Measurements from ENCODE around the gene RNF224.

The RNF224 gene

GRCh38 chr9:137192448-137192780 is 34.9 kb upstream of the RNF224 start:
- DNase-seq (ENCODE audit: low read depth) = no peak

DNA sequence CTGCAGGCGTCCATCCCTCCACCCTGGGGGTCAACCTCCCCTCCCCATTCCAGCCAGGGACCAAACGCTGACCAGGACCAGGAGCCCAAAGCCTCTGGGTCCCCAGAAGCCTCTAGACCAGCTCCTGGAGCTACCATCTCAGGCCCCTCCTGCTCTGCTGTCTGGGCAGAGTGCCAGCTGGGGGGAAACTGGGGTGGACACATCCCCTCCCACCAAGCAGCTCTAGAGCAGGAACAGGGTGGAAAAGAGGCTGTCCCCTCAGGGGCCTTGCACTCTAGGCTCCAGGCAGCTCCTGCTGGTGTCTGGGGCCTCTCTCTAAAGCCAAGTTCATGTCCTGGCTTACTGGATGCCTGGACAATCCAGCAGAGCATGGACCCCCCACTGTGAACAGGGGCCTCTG is 34.4 kb upstream of the RNF224 start:
- DNase-seq (ENCODE audit: low read depth) = no peak

- DNase-seq (ENCODE audit: low read depth) = no peak
Observed at GRCh38 chr9:137193771-137194170, 33.5 kb upstream of the RNF224 start.

DNA sequence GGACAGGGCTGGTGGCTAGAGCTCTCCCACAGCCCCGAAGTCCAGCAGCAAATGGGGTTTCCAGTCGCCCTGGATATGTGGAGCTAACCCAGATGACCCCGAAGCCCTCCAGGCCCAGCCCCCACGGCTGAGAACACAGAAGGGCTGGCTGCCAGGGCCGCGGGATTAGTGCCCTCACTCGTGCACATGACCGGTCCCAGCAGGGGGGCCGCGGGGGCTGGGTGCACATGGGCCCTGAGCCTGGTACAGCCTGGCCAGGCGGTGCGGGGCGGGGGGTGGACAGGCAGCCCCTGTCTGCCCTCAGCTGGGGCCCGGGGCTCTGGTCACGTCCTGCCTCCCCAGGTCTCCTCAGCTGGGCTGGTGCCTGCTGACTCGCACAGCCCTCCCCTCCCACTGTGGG is 32.9 kb upstream of the RNF224 start:
- DNase-seq (ENCODE audit: low read depth) = no peak

- DNase-seq (ENCODE audit: low read depth) = no peak
Observed at GRCh38 chr9:137194909-137195308, 32.4 kb upstream of the RNF224 start.

GRCh38 chr9:137195525-137196220 is 31.6 kb upstream of the RNF224 start:
- DNase-seq (ENCODE audit: low read depth) = no peak

DNA sequence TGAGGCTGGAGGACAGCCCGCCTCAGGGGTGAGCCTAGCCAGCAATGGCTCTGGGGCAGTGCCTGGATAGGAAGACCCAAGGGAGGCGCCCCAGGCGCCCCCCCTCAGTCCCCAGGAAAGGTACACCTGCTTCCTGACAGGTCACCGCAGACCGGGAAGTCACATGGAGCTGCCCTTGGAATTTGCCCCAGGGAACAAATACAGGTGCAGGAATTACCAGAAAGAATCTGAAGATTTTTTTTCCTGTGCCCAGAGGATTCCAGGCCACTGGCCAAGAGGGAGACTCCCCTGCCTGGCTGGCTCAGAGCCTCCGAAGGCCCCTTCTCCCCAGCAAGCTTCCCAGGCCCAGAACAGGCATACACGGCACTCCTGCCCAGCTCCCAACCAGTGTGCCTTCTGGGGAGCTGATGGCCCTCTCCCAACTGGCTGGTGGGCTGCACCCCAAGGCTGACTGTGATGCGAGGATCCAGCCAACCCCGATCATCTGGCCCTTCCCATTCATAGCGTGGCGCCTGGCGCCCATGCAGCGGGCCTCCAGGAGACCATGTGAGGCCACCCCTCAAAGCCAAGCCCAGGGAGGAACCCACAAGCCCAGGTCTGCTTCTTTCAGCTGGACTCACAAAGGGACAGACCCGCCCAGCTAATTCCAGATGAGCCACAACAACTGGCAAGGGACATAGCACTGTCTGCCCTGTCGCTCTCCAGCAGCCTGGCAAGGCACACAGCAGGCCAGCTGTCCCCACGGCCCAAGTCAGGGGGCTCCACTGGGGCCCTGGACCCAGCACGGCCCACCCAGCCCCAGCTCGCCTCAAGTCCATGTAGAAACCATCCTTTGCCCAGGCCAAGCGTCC is 29.0 kb upstream of the RNF224 start:
- DNase-seq (ENCODE audit: low read depth) = no peak

- no peak for DNase-seq (ENCODE audit: low read depth)
Observed at GRCh38 chr9:137198902-137199283, 28.4 kb upstream of the RNF224 start.

DNA sequence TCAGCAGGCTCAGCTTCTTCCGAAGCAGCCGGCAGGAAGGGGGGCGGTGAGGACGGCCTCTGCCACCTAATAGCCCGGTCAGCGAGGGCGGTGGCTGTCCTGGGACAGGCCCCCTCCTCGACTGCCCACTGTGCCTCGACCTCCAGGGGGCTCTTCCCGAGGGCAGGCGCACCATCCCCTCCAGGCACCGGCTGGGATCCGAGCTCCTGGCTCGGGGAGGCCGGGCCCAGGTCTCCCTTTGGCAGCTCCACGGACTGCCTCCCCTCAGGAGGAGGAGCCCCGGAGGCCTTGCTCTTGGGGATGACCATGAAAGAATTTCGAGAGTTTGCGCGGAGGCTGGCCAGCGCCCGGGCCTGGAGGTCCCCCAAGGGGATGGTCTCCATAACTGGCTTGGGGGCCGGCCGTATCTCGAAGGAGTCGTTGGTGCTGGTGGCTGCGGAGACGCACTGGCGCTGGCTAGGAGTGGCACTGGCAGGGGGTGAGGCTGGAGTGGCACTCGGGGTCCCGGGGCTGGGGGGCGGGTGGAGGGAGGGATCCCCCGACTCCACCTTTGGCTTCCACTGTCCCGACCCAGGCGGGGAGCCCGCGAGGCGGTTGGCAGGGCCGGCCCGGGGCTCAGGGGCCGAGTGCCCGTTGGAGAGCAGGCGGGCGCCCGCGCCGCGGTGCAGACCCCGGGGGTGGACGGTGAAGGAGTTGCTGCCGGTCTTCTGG is 27.7 kb upstream of the RNF224 start:
- DNase-seq (ENCODE audit: low read depth) = no peak

GRCh38 chr9:137200311-137201204 is 26.7 kb upstream of the RNF224 start, which contains the start of gene TPRN:
TPRN (minus strand) TSS chr9:137200741; CDS start chr9:137200711, 30 bp downstream.
- peak; percentile 96 for DNase-seq (ENCODE audit: low read depth)

GRCh38 chr9:137201205-137201868 is 26.0 kb upstream of the RNF224 start:
- no peak for DNase-seq (ENCODE audit: low read depth)

DNA sequence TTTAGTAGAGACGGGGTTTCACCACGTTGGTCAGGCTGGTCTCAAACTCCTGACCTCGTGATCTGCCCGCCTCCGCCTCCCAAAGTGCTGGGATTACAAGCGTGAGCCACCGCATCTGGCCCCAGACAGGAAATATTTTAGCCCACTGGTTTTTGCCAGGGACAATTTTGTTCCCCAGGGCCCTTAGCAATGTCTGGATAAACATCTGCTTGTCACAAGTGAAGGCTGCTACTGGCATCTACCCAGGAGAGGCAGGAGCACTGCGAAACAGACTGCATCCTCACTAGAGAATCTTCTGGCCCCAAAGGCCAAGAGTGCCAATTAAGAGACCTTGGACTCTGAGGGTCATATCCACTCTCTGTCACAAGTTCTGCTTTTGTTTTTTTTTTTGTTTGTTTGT is 24.3 kb upstream of the RNF224 start:
- DNase-seq (ENCODE audit: low read depth) = no peak

GRCh38 chr9:137204731-137205125 is 22.6 kb upstream of the RNF224 start:
- no peak for DNase-seq (ENCODE audit: low read depth)

DNA sequence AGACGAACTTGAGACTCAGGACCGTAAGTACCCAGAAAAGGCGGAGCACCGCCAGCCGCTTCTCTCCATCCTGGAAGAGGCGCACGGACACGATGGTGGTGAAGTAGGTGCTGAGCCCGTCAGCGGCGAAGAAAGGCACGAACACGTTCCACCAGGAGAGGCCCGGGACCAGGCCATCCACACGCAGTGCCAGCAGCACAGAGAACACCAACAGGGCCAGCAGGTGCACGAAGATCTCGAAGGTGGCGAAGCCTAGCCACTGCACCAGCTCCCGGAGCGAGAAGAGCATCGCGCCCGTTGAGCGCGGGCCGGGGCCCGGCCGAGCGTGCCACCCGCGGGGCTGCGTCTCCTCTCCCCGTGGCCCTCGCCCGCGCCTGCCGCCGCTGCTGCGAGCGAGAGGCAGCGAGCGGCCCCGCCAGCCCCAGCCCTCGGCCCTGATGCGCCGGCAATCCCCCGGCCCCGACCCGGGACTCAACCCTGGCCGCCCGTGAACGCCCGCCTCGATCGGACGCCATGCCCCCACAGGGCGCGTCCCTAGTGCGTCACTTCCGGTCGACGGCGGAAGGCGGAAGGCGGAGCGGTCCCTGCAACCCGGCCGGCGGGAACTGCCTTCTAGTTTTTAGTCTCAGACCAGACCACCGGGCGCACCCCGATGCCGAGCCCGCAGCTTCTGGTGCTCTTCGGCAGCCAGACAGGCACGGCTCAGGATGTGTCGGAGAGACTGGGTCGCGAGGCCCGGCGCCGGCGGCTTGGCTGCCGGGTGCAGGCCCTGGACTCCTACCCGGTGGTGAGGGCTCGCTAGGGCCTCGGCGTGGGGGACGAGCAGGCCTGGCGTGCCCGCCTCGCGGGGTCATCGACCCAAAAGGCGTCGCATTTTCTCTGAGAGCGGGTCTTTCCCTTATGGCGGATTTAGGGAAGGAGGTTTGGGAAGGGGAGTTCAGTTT is 21.9 kb upstream of the RNF224 start, which contains the start of the genes NDOR1 and TMEM203:
NDOR1 (plus strand) TSS at position 575 of the 944 bp plus-strand sequence; CDS start at position 653, 78 bp downstream.
TMEM203 (minus strand) TSS at position 523 of the 944 bp plus-strand sequence; CDS start at position 289, 234 bp downstream.
- peak; percentile 86 for DNase-seq (ENCODE audit: low read depth)

GRCh38 chr9:137206602-137207001 is 20.7 kb upstream of the RNF224 start:
- DNase-seq (ENCODE audit: low read depth) = no peak

DNA sequence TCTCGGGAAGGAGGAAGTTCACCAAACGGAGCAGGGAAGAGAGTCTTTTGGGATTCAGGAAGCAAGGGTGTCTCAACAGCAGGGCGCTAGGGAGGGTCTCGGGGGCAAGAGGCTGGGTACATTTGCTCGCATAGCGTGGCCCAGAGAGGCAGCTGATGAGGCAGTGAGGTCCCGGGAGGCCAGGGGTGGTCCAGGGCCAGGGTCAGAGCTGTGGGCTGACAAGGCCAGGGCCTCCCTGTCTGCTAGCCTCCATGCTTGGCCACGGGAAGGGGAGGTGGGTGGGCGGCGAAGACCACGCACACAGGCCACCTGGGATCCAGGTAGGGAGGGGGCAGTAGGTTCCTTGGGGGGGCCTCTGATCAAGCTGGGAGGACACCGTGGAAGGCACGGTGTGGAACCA is 15.8 kb upstream of the RNF224 start:
- DNase-seq (ENCODE audit: low read depth) = no peak

DNA sequence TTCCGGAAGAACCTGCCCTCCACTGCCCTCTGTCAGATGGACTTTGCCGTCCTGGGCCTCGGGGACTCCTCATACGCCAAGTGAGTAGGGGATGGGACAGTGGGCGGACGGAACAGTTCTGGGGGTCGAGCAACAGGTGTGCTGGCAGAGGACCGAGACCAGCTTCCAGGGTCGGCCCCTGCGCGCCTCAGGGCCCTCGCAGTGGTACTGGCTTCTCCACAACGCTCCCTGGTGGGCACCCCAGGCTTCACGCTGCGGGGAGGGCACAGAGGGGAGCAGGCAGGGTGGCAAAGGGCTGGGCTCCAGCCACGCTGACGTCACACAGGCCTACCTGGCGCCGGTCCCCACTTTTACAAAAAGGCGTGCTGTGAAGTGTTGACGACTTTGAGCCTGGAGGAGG is 14.8 kb upstream of the RNF224 start:
- DNase-seq (ENCODE audit: low read depth) = no peak

DNA sequence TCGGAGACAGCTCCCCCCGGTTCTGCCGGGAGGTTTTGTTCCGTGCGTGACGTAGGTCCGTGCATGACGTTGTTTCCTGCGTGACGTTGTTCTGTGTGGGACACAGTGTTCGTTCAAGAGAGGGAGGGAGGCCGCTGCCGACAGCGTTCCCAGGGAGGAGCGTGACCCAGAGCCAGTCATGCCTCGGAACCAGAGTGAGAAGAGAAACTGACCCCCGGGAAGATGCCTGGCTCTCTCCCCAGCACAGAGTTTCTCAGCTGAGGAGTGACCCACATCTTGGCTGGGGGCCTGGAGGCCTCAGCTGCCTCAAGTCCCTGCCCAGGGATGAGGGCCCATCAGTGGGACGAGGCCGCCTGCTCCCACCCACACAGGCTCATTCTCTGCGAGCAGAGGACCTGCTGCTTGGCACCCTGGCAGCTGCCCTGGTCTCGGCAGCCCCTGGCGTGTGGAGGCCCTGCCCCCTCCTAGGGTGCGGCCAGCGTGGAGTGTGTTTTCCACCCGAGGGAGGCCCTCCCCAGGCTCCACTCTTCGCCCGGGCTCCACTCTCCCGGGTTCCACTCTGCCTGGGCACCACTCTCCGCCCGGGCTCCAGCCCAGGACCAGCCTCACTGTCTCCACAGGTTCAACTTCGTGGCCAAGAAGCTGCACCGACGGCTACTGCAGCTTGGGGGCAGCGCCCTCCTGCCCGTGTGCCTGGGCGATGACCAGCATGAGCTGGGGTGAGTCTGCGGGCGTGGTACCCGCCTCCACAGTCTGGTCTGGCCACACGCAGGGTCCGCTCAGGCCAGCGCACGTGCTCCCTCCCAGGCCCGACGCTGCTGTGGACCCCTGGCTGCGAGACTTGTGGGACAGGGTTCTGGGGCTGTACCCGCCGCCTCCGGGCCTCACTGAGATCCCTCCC is 13.9 kb upstream of the RNF224 start:
- DNase-seq (ENCODE audit: low read depth) = no peak

DNA sequence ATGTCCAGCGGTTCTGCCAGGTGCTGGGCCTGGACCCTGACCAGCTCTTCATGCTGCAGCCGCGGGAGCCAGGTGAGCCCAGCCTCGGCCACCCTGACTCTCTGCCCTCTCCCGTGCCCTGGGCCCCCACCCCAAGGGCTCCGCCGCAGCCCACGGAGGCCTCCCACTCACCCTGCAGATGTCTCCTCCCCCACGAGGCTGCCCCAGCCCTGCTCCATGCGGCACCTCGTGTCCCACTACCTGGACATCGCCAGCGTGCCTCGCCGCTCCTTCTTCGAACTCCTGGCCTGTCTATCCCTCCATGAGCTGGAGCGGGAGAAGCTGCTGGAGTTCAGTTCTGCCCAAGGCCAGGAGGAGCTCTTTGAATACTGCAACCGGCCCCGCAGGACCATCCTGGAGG is 12.7 kb upstream of the RNF224 start:
- no peak for DNase-seq (ENCODE audit: low read depth)
